ENCODE data around the gene ACAD9.
A peak's percentile ranks its signal among the peaks of the same experiment; 100 is the strongest.
"Not testable (repeated sequence)": the region's sequence is repeated elsewhere in the genome, so short reads cannot be mapped to it uniquely, and the experiment has no call there.

Gene ACAD9

DNA sequence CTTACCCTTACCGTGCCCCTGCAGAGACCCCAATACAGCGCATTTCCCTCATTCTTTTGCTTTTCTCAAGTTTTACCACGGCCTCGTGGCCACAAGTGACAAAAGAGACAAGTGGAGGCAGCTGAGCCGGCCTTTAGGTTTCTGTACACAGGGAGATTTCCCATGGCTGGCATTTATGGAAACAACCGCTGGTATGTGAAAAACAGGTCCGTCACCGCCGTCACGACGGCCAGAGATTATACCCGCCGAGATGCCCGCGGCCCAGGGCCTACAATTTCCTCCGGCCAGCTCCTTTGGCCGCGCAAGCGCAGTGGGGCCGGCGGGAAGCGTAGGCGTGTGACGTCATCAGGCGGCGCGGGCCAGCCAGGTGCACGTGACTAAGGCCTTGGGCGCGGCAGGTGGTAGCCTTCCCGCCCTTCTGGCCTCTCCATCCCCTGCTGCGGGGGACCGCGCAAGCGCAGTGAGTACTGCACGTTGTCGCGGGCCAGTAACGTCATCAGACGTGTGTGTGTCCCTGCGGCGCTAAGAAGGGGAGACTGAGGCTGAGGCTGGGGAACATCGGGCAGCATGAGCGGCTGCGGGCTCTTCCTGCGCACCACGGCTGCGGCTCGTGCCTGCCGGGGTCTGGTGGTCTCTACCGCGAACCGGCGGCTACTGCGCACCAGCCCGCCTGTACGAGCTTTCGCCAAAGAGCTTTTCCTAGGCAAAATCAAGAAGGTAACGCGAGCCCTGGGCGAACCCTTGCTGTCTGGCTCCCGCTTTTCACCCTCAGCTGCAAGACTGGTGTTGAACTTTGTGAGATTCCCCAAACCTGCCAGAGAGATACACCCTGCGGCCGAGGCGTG lies at the start of gene ACAD9:
TSS of gene ACAD9 (plus strand) at position 496 of the 845 bp plus-strand sequence. CDS start at position 568, 72 bp downstream.
- peak; percentile 94 to 95 for DNase-seq (ENCODE audit: low read depth in 2 of 2)

DNA sequence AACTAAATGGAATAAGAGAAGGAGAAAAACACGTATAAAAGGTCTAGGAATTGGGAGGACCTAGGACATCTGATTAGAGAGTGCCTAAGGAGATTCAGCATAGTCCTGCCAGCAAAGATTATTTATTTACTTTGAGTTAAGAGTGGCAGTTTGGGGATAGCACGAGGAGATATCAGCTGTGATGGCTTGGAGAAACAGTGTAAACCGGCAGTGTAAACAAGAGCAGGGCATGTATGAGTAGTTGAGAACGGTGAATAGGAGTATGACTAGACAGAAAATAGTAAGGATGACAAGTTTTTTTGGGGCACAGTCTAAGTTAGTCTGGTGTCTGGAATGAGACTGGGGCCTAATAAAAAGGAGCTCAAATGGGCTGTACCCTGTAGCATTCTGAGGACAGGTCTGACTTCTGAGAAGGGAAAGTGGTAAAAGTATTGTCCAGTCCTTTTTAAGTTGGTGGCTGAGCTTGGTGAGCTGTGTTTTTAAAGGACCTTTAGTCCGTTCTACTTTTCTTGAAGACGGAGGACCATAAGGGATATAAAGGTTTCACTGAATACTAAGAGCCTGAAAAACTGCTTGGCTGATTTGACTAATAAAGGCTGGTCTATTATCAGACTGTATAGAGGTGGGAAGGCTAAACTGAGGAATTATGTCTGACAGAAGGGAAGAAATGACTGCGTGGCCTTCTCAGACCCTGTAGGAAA lies 49.3 kb upstream of the ACAD9 start:
- DNase-seq (ENCODE audit: low read depth in 2 of 2): not testable (repeated sequence)

DNA sequence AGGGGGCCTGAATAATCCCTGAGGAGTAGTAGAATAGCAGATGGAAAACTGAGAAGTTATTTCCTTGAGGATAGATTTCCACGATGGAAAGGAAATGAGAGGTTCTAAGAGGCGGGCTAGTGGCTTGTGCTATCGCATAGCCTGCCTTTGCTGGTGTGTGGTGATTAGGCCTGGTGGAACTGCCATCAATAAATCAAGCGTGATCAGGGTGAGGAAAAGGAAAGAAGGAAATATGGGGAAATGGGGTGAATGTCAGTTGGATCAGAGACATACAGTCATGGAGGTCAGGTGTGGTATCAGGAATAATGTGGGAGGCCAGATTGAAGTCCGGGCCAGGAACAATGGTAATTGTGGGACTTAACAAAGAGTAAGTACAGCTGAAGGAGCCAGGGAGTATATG lies 48.7 kb upstream of the ACAD9 start:
- DNase-seq (ENCODE audit: low read depth in 2 of 2): not testable (repeated sequence)

DNA sequence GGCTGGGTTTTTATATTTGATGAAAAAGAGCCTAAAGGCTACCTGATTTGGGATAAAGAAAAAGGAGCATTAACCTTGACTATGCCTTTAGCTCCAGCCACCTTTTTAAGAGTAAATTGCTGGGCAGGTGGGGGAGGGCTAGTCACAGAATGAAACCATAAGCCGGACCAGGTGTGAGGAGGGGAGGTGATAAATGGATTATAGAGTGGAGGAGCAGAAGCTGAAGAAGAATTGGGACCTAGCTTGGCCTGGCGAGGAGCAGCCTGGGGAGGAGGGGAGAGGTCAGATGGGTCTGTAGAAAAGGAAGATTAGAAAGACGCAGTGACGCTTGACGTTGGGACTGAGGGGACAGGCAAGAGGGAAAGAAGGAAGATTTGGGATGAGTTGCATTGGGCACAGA lies 46.4 kb upstream of the ACAD9 start:
- DNase-seq (ENCODE audit: low read depth in 2 of 2): not testable (repeated sequence)

DNA sequence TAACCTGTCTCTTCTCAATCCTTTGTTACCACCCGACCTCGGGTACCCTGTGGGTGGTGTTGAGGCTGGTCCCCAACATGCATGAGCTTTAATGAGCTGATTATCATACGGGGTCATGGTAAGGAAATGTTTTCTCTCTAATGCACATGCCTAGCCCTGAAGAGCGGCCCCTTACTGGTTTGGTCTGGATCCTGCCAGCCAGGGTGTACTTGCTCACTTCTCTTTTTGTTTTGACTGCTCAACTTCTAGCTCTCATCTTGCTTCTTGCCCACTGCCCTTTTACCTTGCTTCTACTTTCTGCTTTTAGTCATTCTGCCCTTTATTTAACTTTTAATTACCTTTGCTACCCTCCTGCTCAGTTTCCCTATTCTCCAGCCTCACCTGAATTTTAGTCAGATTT lies 44.3 kb upstream of the ACAD9 start:
- DNase-seq (ENCODE audit: low read depth in 2 of 2): no peak

DNA sequence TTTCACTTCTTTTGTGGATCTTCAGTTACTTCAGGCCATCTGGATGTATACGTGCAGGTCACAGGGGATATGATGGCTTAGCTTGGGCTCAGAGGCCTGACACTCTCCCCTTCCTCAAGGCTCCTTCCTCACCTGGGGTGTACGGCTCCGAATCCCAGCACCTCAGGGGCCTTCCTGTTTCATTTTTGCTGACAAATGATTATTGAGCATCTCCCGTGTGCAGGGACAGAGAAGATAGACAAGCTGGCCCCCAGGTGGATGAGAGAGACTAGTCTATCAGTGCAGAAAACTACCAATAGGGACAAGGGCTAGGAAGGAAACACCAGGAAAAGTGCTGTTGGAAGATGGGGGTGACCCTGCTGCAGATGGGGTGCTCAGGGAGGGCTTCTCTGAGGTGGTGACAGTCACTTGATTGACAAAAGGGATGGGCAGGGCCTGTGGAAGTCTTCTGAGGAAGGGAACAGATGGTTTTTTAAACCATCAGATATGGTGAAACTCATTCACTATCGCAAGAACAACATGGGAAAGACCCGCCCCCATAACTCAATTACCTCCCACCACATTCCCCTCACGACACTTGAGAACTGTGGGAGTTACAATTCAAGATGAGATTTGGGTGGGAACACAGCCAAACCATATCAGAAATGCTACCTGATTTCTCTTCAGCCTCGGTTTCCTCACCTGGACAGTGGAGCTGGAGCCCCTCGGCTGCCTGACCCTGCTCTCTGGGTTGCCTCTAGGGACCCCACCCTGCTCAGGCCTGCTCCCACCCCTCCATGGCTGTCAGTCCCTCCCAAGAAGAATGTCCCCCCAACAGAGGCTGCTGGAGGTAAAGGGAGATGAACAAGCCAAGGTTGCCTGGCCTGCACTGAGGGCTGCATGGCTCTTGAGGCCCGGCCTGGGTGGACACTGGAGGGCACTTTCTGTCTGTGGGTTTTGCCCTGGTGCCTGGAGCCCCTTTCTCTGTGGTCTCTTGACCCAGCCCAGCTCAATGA lies 37.2 kb upstream of the ACAD9 start:
- no peak for DNase-seq (ENCODE audit: low read depth in 2 of 2)

DNA sequence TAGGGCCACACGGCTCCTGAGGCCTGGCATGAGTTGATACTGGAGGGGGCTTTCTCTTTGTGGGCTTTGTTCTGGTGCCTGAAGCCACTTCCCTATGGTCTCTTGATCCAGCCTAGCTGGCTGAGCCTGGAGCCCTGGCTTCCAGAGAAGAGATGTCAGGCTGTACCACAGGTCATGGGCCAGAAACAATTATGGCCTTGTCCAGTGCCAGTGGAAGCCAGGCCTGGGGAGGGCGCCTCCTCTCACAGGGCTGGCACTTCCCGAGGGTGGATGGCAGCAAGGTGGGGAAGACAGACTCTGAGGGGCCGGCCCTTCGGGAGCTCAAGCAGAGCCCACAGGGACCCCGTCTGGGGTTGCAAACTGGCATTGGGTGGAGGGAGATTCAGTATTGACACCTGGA lies 34.9 kb upstream of the ACAD9 start:
- DNase-seq (ENCODE audit: low read depth in 2 of 2): no peak

DNA sequence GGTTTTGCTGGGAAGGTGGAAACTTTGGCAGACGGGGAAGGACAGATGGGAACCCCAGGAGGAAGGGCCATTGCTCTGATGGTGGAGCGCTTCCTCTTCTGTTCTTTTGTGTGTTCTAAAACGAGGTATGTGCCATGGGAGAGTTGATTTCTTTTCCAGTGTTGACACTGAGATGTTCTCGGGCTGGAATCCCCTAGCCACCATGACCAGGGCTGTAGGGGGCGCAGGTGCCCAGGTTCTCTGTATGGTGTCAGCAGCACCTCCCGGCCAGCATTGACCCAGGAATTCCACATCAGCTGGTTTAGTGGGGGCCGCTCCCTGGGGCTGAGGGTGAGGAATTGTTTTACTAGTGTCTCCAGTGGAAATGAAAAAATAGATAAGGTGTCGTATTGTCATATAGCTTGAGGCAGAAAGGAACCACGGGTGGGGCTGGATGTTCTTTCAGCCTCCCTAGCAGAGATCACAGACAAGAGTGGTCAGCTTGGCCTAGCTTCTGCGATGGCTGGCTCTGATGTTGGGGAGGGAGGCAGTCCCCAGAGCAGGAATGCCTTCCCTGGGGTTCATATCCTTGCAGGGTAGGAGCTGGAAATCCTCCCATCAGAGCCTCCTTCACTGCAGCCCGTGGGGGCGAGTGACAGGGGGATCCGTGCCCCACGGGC lies 34.2 kb upstream of the ACAD9 start:
- DNase-seq (ENCODE audit: low read depth in 2 of 2): no peak

DNA sequence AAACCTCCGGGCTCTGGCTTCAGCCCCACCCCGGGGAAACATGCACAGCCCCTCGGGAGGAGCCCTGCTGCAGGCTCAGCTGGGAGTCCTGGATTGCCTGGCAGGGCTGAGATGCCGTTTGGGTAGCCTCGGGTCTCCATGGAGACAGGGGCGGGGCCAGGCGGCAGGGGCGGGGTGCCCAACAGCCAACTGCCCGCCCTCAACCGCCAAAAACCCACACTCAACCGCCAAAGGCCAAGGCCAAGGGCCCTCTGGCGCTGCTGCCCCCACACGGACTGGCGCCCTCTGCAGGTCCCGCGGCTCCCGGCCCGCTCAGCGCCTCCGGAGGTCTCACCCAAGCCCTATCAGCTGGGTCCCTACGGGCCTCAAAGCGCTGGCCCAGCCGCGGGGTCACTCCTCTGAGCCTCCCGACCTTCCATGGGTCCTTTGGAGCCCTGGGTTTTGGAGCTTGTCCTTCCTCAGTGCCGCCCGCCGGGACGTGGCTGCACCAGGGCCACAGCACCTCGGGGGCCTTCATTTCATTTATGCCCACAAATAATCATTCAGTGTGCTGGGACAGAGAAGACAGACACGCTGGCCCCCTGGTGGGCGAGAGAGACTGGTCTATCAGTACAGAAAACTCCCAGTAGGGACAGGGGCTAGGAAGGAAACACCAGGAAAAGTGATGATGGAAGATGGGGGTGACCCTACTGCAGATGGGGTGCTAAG lies 33.5 kb upstream of the ACAD9 start:
- peak; percentile 74 to 86 for DNase-seq (ENCODE audit: low read depth in 2 of 2)

DNA sequence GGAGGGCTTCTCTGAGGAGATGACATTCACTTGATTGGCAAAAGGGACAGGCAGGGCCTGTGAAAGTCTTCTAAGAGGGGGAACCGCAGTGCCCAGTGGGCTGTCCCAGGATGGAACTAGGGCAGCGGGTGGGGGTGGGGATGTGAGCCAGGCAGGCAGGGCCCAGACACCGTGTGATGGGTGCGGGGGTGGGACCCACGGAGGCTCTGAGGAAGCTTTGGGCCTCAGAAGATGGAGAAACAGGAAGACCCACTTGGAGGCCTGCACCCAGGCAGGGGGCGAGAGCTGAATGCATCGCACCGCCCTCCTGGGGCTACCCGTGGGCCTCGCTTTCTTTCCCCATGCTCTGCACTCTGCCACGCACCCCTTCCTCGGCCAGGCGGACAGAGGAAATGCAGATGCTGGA lies 32.9 kb upstream of the ACAD9 start:
- no peak for DNase-seq (ENCODE audit: low read depth in 2 of 2)

DNA sequence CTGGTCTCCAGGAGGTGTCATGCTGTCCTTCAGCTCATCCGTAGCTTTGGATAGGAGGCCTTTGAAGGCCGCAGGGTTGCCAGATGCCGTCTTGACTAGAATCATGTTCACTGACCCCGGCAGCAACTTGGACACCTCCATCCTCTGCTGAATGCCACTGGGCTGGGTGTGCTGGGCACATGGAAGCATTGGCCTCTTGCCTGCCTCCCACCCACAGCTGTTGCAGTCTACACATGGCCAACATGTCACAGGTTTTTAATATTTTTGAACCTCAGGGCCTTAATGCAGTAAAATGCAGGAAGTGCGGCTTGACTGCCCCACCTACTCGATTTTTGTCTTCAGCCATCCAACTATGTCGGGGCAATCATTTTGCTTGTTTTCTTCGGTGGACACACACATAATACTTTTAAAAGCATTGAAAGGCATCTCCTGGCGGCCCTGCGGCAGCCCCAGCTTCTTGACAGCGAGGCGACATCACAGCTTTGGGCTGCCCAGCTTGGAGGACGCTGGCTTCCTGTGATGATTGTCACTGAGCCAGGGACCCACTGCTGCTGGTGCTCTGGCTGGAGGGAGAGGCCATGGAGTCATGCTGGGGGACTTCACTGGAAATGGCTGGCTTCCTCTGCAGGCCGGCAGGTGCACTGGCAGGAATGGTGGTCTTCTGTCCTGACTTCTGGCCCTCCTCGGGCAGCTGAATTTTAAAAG lies 31.6 kb upstream of the ACAD9 start:
- DNase-seq (ENCODE audit: low read depth in 2 of 2): no peak

DNA sequence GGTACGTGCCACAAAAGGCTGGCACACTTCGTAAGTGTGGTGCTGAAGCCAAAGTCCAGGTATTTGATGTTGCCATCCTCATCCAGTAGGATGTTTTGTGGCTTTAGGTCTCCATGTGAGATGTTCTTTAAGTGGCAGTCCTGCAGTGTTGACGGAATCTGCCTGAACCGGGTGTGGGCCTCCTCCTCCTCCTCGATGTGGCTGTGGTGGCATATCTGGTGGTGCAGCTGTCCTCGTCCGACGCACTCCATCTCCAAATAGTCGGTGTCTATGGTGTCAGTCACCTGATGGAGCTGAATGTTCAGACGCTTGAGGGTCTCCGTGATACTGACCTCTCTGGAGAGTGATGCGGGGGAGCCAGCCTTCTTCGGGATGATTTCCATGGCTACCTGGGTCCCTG lies 30.5 kb upstream of the ACAD9 start:
- no peak for DNase-seq (ENCODE audit: low read depth in 2 of 2)

DNA sequence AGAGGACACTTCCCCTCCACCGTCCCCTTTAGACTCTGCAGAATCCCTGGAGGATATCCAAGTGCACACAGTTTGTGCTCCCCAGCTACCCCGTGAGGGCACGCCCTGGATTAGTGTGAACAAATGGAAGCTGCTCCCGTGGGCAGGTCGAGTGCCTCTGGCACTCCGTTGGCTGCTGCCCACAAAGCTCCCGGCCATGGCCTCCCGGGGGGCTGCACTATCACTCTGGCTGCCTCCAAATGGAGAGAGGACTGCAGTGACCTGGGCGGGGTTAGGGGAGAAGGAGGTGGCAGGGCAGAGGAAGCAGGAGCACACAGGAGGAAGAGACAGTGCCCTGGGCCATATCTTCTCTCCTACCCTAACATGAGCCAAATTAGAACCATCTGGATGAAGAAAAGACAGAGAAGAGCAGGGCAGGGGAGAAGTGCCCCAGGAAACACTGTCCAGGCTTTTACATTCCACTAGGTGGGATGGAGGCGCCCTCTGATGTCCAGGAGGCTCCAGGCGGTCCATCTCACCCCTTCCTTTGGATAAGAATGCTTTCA lies 29.4 kb upstream of the ACAD9 start:
- DNase-seq (ENCODE audit: low read depth in 2 of 2): no peak

DNA sequence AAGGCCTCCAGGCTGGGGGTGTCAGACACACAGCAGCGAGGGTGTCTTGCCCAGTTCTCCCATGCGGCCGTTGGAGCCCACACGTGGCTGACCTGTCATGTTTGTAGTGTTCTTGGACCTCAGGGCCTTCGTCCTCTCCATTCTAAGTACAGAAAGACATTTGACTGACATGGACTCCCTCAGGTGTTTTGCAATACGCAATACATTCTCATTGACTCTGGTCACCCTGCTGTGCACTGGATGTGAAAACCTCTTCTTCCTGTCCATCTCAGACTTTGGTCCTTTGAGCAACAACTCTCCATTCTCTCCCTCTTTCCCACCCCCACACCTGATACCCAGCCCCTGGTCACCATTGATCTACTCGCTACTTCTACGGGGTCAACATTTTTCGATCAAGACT lies 28.9 kb upstream of the ACAD9 start:
- DNase-seq (ENCODE audit: low read depth in 2 of 2): no peak

DNA sequence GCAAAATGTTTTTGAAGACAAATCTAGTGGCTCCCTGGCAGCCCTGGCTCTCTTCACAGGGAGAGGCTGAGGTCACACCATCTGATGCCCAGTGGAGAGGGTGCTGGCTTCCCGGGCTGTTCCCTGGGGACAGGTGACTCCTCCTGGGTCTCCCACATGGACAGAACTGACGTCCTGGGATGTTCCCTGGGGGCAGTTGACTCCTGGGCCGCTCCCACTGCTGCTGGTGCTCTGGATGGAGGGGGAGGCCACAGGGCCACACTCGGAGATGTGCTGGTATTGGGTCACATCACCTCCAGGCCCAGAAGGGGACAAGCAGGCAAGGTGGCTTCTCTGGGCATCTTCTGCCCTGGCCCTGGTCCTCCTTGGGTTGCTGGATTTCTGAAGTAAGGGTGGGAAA lies 27.8 kb upstream of the ACAD9 start:
- no peak for DNase-seq (ENCODE audit: low read depth in 2 of 2)

DNA sequence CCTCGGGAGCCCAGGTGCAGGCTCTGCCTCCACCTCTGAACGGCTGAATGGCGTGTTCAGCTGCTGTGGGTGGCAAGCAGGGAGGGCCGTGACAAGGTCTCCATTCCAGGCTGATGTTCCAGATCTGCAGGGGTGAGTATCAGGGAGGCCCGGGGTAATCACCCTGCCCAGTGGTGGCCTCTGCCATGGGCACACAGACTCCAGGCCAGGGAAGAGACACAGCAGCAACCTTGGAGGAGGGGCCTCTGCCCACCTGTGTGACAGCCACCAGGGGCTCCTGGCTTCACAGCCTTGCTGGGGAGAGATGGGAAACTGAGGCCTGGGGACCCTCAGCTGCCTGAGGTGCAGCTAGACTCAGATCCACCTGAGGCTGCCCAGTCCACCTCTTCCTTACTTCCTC lies 25.6 kb upstream of the ACAD9 start:
- DNase-seq (ENCODE audit: low read depth in 2 of 2): no peak

DNA sequence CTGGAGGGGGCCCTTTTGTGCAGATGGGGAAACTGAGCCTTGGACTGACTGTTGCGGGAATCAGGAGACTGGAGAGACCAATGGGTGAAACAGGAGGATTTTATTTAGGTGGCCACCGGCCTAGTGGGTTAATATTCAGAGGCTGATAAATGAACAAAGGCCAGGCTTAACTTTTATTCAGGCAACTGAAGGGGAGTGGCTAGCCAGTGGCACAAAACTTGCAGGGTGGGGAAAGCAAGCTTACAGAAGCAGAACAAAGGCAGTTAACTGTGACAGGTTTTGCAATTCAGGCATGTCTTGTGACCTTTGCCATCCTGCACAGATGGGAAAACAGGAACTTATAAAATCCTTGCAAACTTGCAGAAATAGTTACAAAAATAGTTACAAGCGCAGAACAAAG lies 24.9 kb upstream of the ACAD9 start:
- no peak for DNase-seq (ENCODE audit: low read depth in 2 of 2)

DNA sequence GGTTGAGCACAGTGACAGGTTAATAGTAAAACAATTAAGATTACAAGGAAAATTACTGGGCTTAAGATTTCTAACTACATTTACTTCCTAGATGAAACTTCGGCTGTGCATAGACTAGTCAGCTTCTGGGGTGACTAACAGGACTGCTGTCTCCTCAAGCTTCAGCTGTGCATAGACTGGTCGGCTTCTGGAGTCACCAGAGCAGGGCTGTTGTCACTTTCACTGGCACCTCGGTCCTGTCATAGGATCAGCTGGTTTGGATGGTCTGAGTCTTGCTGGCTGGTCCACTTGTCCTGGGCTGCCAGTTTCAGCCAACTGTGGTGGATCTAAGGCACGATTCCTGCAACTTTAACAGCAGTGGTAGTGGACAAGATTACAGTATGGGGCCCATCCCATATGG lies 23.9 kb upstream of the ACAD9 start:
- DNase-seq (ENCODE audit: low read depth in 2 of 2): no peak

DNA sequence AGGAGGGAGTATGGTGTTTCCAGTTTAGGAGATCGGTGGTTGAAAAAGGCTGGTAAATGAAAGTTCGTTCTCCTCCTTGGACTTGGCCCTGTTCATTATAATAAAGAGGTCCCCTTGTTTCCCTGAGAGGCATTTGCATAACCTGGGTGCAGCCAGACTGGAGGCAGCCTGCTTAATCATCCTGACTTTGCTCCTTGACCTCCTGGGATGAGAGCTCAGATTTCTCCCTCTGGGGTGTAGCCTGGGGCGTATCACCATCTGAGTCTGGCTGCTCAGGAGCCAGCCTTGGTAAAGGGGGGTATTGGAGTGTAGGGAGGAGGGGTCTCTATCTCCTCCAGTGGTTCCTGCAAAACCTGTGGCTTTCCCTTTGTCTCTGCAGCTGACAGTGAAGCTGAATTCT lies 21.3 kb upstream of the ACAD9 start:
- no peak for DNase-seq (ENCODE audit: low read depth in 2 of 2)

DNA sequence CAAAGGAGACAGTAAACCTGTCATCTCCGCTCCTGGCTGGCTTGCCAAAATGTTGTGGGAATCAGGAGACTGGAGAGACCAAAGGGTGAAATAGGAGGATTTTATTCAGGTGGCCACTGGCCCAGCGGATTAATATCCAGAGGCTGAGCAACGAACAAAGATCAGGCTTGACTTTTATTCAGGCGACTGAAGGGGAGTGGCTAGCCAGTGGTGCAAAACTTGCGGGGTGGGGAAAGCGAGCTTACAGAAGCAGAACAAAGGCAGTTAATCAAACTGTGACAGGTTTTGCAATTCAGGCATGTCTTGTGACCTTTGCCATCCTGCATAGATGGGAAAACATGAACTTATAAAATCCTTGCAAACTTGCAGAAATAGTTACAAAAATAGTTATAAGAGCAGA lies 19.8 kb upstream of the ACAD9 start:
- no peak for DNase-seq (ENCODE audit: low read depth in 2 of 2)
